HG02973 (cell line): ENCODE data around the gene TRIM10.

Experiments used
- ATAC-seq: cut with Tn5 transposase; IDR thresholded peaks from one replicate; pipeline ENCODE4 v1.9.1; 2021; ENCODE audit warnings: moderate library complexity; ENCODE audit not compliant: unreplicated experiment

The TRIM10 gene

GRCh38 chr6:30160785-30161531, at the start of gene TRIM10:
TSS of gene TRIM10 (minus strand) at chr6:30161211. CDS start at chr6:30160858, 353 bp downstream.
- no peak for ATAC-seq

GRCh38 chr6:30207619-30208295, 46.7 kb upstream of the TRIM10 start:
- no peak for ATAC-seq

- ATAC-seq, result no peak
Measured at GRCh38 chr6:30206799-30207618, 46.0 kb upstream of the TRIM10 start.

- no peak for ATAC-seq
Measured at GRCh38 chr6:30206152-30206551, 45.1 kb upstream of the TRIM10 start.

GRCh38 chr6:30204116-30204515, 43.1 kb upstream of the TRIM10 start:
- no peak for ATAC-seq

- no peak for ATAC-seq
Measured at GRCh38 chr6:30202366-30202765, 41.4 kb upstream of the TRIM10 start.

GRCh38 chr6:30200551-30201281, 39.7 kb upstream of the TRIM10 start:
- ATAC-seq, result no peak

GRCh38 chr6:30198166-30199084, 37.4 kb upstream of the TRIM10 start:
- no peak for ATAC-seq

- ATAC-seq, result no peak
Measured at GRCh38 chr6:30196376-30196775, 35.4 kb upstream of the TRIM10 start.

- no peak for ATAC-seq
Measured at GRCh38 chr6:30195951-30196350, 34.9 kb upstream of the TRIM10 start.

GRCh38 chr6:30194797-30195690, 34.0 kb upstream of the TRIM10 start:
- ATAC-seq, result no peak

- no peak for ATAC-seq
Measured at GRCh38 chr6:30192076-30192475, 31.1 kb upstream of the TRIM10 start.

GRCh38 chr6:30188541-30188940, 27.5 kb upstream of the TRIM10 start:
- ATAC-seq, result no peak

GRCh38 chr6:30185846-30186484, 25.0 kb upstream of the TRIM10 start:
- no peak for ATAC-seq

GRCh38 chr6:30184417-30185031, 23.5 kb upstream of the TRIM10 start:
- ATAC-seq, result no peak

- no peak for ATAC-seq
Measured at GRCh38 chr6:30180145-30180544, 19.1 kb upstream of the TRIM10 start.

- ATAC-seq, result no peak
Measured at GRCh38 chr6:30178837-30179236, 17.8 kb upstream of the TRIM10 start.

GRCh38 chr6:30175765-30176164, 14.8 kb upstream of the TRIM10 start:
- no peak for ATAC-seq
